ENCODE results near the gene P2RY8.
"Not testable (repeated sequence)": the region's sequence is repeated elsewhere in the genome, so short reads cannot be mapped to it uniquely, and the experiment has no call there.

The P2RY8 gene

GRCh38 chrX:1542994-1543725, 6.2 kb upstream of the P2RY8 start:
- DNase-seq = no peak

GRCh38 chrX:1539146-1539545, 2.2 kb upstream of the P2RY8 start:
- not testable (repeated sequence) for DNase-seq

- DNase-seq = not testable (repeated sequence)
These were observed 718 bp upstream of the P2RY8 start for GRCh38 chrX:1537716-1538090.

GRCh38 chrX:1536712-1537030, 314 bp downstream of the P2RY8 start:
- DNase-seq = no peak

GRCh38 chrX:1535241-1536041, 1.5 kb downstream of the P2RY8 start:
- DNase-seq = no peak

DNA sequence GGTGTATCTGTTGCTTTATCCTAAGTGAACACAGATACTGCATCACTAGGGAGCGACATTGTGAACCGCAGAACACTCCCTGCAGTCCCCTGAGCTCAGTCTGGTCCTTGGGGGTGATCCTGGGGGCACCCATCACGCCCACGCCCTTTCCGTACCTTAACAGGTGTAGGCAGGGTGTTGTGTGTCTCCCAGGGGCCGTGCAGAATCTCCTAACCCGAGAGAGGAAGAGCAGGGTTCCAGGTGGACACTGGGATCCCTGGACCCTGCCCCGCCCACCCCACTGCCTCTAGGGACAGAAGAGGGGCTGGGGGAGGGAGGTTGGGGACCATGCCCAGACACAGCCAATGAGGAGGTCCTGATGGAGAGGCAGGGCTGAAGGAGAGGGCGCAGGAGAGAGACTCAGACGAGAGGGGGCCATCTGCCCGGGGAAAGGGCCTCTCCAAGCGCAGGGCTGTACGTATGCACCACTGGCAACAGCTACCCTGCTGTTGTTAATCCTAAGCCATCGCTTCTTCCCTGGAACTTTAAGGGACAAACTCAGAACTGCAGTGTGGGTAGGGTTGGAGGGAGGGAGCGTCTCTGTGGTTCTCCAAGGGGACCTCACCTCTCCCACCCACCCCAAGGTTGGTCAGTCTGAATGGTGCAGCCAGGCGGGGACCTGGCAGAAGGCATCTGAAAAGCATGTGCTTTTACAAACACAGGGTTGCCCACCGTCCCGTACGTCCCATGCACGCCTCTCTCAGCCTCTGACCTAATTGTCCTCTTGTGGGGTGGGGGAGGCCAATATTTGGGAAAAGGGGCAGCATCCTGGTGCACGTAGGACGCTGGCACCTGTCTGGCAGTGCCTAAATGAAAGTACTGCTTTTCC, 2.5 kb downstream of the P2RY8 start:
- no peak for DNase-seq

- no peak for DNase-seq
These were observed 3.9 kb downstream of the P2RY8 start for GRCh38 chrX:1533058-1533457.

- no peak for DNase-seq
These were observed 5.7 kb downstream of the P2RY8 start for GRCh38 chrX:1531096-1531890.

DNA sequence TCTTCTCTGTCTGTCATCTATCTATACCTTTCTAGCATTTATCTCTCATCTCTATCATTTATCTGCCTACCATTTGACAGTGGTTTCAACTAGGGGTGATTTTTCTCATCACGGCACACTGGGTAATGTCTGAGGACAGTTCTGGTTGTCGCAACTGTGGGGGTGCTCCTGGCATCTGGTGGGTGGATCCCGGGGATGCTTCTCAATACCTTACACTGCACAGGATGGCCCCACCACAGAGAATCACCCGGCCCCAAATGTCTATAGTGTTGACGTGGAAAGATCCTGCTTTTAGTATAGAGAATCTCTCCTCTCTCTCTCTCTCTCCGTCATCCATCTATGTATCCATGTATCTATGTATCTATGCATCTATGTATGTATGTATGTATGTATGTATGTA, 7.2 kb downstream of the P2RY8 start:
- DNase-seq = no peak

GRCh38 chrX:1529328-1529727, 7.7 kb downstream of the P2RY8 start:
- no peak for DNase-seq

- DNase-seq = no peak
These were observed 8.1 kb downstream of the P2RY8 start for GRCh38 chrX:1528884-1529203.

DNA sequence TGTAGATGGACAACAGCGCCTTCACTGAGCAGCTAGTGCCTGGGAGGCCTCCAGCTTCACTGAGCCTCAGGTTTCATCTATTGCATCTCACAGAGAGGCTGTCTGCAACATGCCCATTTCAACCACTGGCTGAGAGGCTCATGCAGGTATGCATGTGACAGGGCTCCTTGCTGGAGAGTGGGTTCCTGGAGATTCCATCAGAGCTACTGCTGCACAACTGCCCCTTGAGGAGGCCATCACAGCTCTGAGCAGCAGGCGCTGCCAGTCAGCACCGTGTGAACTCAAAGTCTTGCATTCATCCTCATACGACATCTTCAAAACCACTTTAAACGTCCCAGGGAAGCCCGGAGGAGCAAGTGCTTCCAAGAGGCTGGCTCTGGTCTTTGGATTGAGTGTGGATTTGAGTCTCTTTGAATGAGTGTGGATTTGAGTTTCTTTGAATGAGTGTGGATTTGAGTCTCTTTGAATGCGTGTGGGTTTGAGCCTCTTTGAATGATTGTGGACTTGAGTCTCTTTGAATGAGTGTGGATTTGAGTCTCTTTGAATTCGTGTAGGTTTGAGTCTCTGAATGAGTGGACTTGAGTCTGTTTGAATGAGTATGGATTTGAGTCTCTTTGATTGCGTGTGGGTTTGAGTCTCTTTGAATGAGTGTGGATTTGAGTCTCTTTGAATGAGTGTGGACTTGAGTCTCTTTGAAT, 8.7 kb downstream of the P2RY8 start:
- DNase-seq = no peak

DNA sequence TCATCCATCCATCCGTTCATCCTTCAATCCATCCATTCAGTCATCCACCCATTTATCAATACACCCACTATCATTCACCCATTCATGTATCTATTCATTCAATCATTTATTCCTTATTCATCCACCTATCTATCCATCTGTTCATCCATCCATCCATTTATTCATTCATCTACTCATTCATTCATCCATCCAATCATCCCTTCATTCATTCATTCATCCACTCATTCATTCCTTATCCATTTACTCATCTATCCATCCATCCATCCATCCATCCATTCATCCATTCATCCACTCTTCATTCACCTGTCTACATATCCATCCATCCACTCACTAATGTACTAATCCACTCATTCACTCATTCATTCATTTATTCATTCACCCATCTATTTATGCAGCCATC, 9.5 kb downstream of the P2RY8 start:
- no peak for DNase-seq

DNA sequence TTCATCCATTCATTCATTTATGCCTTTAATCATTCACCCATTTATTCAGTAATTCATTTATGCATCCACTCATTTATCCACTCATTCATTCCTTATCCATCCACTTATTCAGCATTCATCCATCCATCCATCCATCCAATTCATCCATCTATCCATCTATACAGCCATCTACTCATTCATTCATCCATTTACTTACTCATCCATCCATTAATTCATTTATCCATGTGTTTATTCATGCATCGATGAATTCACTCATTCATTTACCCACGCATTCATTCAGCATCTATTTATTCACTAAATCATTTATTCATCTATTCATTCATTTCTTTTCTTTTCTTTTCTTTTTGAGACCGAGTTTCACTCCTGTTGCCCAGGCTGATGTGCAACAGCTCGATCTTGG, 10.4 kb downstream of the P2RY8 start:
- DNase-seq = no peak

- DNase-seq = no peak
These were observed 11.2 kb downstream of the P2RY8 start for GRCh38 chrX:1525583-1526355.

DNA sequence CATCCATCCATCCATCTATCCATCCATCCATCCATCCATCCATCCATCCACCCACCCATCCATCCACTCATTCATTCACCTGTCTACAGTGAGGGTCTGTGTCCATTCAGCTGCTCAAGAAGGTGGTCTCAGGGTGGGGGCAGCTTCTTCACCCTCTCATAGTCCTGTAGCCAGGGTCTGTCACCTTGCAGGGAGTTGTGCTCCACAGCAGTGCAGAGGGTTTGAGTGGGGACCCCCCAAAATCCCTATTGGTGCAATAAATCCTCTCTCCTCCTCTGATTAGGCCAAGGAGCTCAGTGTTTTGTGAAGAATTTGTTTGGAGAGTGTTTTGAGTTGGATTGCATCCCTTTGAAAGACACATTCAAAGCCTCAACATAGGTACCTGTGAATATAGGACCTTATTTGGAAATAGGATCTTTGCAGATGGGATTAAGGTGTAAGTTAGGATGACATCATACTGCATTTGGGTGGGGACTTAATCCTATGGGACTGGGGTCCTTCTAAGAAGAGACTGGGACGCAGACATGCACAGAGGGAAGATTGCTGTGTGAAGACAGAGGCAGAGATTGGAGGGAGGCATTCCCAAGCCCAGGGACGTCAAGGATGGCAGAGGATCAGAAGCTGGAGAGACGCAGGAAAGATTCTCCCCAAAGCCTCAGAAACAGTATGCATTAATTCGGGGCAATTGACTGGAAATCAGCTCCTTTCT, 12.0 kb downstream of the P2RY8 start:
- DNase-seq = no peak

GRCh38 chrX:1522905-1523304, 14.1 kb downstream of the P2RY8 start:
- DNase-seq = not testable (repeated sequence)

GRCh38 chrX:1521459-1521956, 15.5 kb downstream of the P2RY8 start:
- DNase-seq = no peak

DNA sequence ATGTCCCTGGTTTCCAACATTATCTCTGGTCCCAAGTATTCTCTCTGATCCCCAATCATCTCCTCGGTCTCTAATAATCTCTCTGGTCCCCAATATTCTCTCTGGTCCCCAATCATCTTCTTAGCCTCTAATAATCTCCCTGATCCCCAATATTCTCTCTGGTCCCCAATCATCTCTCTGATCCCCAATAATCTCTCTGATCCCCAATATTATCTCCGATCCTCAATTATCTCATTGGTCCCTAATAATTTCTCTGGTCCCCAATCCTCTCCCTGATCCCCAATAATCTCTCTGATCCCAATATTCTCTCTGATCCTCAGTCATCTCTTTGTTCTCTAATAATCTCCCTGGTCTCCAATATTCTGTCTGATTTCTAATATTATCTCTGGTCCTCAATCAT, 16.6 kb downstream of the P2RY8 start:
- DNase-seq = no peak

DNA sequence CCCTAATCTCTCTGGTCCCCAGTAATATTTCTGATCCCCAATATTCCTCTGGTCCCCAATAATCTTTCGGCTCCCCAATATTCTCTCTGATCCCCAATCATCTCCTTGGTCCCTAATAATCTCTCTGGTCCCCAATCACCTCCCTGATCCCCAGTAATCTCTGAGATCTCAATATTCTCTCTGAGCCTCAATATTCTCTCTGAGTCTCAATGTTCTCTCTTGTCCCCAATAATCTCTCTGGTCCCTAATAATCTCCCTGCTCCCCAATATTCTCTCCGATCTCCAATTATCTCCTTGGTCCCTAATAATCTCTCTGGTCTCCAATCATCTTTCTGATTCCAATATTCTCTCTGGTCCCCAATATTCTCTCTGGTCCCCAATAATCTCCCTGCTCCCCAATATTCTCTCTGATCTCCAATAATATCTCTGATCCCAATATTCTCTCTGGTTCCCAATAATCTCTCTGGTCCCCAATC, 17.9 kb downstream of the P2RY8 start:
- DNase-seq = no peak

DNA sequence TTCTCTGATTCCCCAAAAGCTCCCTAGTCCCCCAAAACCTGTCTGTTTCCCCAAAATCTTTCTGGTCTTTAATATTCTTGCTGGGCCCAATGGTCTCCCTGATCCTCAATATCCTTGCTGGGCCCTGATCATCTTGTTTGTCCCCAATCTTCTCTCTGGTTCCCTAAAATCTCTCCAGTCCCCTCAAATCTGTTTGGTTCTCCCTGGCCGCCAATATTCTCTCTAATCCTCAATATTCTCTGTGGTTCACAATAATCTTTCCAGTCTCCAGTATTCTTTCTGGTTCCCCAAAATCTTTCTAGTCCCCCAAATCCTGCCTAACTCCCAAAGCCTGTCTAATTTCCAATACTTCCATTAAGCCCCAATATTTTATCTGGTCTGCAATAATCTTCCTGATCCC, 18.5 kb downstream of the P2RY8 start:
- no peak for DNase-seq
